Measurements from ENCODE around the gene MARVELD2.
"Not testable (repeated sequence)": the region's sequence is repeated elsewhere in the genome, so short reads cannot be mapped to it uniquely, and the experiment has no call there.

MARVELD2 gene

GRCh38 chr5:69444127-69444754 is 29.3 kb downstream of the MARVELD2 start:
- DNase-seq, result no peak

- no peak for DNase-seq
Observed at GRCh38 chr5:69449511-69449910, 34.6 kb downstream of the MARVELD2 start.

- no peak for DNase-seq
Observed at GRCh38 chr5:69450116-69450515, 35.2 kb downstream of the MARVELD2 start.

- DNase-seq, result not testable (repeated sequence)
Observed at GRCh38 chr5:69450527-69450926, 35.6 kb downstream of the MARVELD2 start.

- DNase-seq, result no peak
Observed at GRCh38 chr5:69451941-69452647, 37.2 kb downstream of the MARVELD2 start.

- DNase-seq, result not testable (repeated sequence)
Observed at GRCh38 chr5:69453487-69453886, 38.6 kb downstream of the MARVELD2 start.

GRCh38 chr5:69454460-69455249 is 39.7 kb downstream of the MARVELD2 start:
- DNase-seq, result no peak

- not testable (repeated sequence) for DNase-seq
Observed at GRCh38 chr5:69455428-69455988, 40.6 kb downstream of the MARVELD2 start.

- no peak for DNase-seq
Observed at GRCh38 chr5:69462170-69462569, 47.3 kb downstream of the MARVELD2 start.

- DNase-seq, result not testable (repeated sequence)
Observed at GRCh38 chr5:69466375-69466774, 51.5 kb downstream of the MARVELD2 start.

GRCh38 chr5:69467442-69468225 is 52.7 kb downstream of the MARVELD2 start:
- no peak for DNase-seq

- DNase-seq, result no peak
Observed at GRCh38 chr5:69468631-69469030, 53.7 kb downstream of the MARVELD2 start.

GRCh38 chr5:69471516-69471915 is 56.6 kb downstream of the MARVELD2 start:
- not testable (repeated sequence) for DNase-seq

- not testable (repeated sequence) for DNase-seq
Observed at GRCh38 chr5:69472535-69473143, 57.7 kb downstream of the MARVELD2 start.

- DNase-seq, result no peak
Observed at GRCh38 chr5:69477170-69477569, 62.3 kb downstream of the MARVELD2 start.

GRCh38 chr5:69478296-69478695 is 63.4 kb downstream of the MARVELD2 start:
- not testable (repeated sequence) for DNase-seq

- DNase-seq, result no peak
Observed at GRCh38 chr5:69484891-69485290, 70.0 kb downstream of the MARVELD2 start.

GRCh38 chr5:69485471-69485870 is 70.6 kb downstream of the MARVELD2 start:
- DNase-seq, result no peak

- DNase-seq, result no peak
Observed at GRCh38 chr5:69489246-69489645, 74.3 kb downstream of the MARVELD2 start.

GRCh38 chr5:69491027-69491426 is 76.1 kb downstream of the MARVELD2 start:
- DNase-seq, result no peak
